Nucleus accumbens (tissue), 56 donors: ENCODE measurements around the gene ELMO2.

Experiments used
- DNase-seq, 56 donors: peaks; one replicate each; lab custom pipeline; 2025; lab: John Stamatoyannopoulos, UW

The ELMO2 gene

DNA sequence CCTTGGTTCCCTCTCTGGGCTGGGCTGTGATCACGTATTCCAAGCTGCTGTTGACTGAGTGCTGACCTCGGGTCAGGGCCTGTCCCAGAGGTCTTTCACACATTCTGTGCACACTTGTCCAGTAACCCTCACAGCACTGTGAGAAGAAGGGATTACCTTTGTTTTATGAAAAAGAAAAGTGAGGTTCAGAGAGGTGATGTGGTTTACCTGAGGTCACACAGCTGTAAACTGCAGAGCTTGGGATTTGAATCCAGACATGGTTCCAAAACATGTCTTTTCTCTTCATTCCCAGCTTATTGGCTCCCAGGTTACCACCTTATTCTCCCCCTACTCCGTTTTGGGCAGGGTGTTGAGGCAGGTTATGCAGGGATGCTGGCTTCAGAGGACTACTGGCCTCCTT is 69.7 kb downstream of the ELMO2 start:
- DNase-seq: no peak

DNA sequence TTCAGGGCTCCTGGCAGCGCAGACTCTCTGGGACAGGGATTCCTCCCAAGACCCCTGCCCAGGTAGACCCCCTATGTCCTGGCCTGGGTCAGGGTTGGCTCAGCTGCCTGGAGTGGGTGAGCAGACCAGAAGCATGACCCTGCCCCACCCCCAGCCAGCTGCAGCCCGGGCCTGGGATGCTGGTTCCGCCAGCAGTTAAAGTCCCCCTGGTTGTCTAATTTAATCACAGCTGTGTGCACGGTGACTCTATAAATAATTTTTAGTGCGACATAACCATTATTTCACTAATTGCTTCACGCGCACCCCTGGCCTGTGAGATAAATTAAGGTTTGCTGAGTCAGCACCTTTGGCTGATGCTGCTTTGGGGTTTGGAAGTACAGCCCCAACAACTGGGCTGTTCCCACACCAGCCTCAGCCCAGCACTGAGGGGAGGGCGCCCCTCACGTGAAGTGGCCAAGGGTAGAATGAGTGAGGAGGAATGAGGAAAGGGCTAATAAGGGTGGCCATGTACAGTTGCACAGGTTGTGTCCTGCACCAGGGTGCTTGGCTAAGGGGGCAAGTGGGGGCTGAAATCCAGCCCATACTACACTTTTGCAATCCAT is 72.0 kb downstream of the ELMO2 start:
- DNase-seq: no peak

DNA sequence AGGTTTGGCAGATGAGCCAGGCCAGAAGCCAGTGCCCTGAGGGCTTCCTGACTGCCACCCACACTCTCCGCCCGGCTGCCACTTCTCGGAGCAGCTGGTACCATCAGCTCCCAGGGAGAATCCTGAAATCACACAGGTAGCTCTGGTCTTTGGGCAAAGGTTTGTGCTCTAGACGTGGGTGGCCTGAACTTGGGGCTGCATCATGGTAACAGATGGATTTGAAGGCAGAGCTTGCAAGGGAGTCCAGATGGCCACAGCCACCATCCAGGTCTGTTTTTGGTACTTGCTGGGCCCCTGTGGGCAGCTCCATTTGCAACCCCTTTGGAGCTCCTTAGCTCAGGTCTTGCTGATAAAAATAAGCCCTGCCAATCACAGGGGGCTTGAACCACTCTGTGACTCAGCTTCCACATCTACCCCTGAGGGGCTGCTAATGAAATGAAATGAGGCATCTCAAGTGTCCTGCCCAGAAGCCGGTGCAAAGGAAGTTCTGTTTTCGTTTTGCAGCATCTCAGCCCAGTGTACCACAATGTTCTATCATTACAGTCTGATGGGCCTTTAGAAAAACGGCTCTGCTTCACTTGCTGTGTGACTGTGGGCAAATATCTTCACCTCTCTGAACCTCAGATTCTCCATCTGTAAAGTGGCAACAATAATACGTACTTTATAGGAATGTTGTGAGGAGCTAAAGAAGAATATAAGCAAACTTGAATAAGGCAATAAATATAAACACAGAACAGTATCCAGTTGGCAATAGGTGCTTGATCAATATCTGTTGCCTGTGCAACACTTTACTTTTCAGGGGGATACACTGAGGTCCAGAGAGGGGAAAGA is 73.0 kb downstream of the ELMO2 start:
- DNase-seq: no peak

DNA sequence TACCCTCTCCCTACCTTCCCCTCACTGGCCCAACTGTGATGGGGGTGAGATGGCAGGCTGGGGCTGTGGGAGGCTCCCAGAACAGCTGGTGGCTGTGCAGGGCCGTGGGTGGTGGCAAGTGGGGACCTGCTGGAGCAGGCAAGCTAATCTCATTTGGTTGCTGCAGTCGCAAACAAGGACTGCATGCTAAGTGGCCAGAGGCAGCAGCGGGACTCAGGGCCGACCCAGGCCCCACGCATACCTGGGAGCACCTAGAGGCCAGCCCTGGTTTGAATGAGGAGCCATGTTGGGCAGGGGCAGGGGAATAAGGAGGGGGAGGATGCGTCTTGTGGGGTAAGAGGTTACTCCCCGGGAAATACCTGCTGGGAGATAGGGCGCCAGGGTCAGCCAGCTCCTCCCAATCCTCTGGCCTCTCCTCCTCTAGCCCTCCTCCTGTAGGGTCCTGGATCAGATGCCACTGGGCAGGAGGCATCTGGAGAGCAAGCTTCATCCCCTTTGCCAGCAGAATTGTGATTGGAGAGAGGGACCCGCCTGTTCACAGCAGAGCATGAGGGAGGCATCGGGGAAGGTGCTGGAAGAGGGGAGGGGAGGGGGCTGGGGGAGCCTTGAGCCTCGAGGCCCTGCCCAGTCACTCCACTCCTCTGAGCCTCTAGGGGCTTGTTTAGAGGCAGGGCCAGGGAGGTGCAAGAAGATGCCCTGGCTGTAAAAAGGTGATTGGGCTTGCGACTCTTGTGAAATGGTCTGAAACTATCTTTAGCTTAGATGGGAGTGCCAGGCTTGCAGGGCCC is 73.8 kb downstream of the ELMO2 start:
- DNase-seq: no peak

DNA sequence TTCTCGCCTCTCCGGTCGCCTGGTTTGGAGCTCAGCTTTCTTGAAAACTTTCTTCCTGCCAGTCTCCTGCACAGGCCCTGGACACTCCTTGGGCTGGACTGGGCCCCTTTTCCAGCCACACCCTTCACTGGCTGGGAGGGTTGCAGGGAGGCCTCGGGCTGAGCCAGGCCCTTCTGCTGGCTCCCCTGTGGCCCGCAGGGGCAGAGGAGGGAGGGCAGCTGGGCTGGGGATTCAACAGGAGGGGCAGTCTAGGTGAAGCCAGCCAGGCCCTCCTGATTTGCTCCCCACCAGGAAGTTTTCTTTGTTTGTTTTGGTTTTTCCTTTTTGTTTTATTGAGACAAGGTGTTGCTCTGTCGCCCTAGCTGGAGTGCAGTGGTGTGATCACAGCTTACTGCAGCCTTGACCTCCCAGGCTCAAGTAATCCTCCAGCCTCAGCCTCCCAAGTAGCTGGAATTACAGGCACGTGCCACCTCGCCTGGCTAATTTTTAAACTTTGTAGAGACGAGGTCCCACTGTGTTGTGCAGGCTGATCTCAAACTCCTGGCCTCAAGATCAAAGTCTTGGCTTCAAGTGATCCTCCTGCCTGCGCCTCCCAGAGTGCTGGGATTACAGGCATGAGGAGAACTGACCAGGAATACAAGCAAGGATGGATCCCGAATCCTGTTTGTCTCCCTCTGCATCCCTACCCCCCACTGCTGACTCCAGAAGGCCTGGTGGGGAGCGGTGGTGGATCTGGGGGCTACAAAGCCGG is 74.6 kb downstream of the ELMO2 start:
- no peak for DNase-seq

DNA sequence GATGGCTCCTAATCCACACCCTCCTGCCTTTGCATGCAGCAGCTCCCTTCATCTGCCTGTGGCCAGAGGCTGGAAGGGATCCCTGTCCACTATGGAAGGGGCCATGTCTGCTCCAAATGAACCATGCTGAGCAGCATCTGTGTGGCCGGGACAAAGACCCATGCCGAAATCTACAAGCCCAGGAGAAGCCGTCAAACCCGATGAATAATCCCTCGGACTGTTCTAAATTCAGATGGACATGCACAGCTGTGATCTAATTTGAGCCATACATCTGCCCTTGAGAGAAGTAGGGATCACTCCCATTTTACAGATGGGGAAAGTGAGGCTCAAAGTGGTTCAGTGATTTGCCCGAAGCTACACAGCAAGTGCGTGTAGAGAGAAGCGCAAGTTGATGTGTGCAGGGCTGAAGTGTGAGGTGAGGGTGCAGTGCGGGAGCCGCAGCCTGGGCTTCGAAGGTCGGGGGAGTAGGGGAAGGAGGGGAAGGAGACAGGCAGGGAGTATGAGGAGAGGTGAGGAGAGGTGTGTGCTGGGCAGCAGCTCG is 75.5 kb downstream of the ELMO2 start:
- no peak for DNase-seq

DNA sequence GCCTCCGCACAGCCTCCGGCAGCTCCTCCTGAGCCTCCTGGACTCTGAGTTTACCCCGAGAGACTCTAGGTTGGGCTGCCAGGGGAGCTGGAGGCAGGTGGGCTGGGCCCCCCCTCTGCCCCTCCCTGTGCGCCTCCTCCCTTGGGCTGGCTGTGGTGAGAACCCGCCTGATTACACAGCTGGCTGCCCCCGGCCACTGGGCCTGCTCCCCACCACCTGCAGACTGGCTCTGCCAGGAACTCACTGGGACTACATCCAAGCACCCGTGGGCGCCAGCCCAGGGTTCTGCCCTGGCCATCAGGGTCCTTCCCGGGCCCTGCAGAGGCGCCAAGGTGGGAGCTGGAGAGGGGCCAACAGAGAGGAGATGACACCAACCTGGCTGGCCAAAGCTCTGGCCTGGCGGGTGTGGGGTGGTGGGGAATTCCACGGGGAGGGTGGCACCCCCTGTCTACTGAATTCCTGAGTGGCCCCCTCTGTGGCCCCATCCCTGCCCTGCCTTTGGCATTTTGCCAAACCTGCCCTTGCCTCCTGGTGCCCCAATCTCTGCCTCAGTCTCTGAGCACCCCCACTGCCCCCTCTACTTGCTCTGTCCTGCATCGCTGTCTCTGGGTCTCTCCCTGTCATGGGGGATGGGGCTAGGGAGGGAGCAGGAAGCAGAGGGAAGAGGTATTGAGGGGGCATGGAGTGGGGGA is 76.2 kb downstream of the ELMO2 start:
- no peak for DNase-seq

DNA sequence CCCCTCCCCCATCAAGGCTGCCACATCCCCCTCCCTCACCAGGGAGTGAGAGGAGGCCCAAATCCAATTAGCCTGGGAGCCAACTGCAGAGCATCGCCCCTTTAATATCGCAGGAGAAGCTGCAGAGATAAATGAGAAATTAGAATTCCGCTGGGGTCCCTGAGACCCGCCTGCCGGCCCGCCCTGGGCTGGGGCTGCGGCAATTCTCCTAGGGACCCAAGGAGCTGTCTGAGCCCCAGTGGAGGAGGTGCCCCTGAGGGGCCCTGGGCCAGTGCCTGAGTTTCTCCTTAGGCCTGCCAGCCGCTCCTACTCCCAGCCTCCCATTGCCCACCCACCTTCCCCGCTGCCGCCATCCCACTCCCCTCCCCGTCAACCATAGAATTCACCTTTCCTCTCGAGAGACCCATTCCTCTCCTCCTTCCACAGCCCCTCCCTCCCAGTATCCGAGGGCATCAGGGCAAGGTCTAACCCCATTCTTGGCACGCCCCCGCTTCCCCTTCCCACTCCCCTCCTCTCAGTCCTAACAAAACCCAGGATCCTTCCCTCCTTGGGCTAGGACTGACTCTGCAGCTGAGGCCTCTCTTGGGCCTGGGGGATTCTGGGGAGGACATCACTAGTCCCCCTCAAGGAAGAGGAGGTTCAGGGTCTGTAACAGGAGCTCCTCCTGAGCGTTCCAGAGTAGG is 78.1 kb downstream of the ELMO2 start:
- DNase-seq: no peak

DNA sequence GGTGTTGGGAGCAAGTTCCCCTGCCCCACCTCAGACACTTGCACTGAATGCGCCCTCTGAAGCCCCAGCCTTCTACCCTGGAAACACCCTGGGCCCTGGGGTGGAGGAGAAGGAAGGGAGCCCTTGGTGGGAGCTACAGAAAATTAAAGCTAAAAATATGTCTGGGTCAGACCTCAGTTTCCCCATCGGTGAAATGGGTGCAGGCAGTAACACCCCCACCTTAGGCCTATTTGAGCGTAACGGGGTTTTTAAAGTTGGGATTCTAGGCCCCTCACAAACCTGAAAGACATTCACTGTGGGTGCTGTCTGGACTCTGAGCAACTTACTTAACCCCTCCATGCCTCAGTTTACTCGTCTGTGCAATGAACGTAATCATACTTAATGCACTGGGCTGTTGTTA is 78.9 kb downstream of the ELMO2 start:
- no peak for DNase-seq

DNA sequence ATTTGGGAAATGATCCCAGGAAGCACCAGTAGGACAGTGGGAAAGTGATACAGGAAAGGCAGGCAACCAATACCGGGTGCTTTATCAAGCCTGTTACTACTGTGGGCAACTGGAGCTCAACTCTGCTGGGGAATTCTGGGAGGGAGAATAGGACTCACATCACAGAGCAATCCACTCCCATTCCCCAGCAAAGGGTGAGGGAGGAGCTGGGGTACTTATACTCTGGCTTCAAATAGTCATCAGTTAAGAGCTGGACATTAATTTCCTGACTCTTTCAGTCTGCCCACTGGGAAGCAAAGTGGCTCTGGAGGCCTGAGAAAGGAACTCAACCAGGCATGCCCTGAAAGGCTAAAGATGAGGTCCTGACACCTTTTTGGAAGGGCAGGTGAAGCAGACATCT is 80.6 kb downstream of the ELMO2 start:
- DNase-seq: no peak

DNA sequence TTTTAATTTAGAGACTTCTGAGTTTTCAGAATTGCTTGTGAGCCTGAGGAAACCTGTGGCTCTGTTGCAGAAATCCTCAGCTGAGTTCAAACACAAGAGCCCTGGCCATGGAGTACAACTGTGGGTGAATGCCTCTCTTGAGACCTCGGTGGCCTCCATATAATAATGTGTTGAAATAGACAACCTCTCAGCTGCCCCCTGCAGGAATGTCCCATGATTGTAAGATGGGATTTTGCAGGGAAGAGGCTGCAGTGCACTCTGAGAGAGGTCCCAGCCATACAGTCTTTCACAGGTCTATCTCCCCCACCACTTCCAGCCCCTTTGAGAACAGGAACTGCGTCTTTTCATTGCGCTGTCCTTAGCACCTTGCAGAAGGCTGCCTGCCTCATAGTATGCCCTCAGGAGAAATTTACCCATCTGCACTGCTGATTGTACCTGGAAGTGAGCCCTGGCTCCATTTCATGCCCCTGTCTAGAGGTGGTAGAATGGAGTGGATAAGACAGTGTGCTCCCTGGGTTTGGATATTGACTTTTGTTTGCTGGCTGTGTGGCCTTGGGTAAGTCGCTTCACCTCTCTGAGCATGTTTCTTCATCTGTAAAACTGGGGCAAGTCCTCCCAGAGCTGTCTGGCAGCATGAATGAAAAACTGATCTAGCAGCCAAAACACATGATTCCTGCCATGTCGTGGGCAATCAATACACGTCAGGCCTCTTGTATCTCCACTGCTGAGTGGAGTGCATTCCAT is 81.3 kb downstream of the ELMO2 start:
- DNase-seq: no peak

DNA sequence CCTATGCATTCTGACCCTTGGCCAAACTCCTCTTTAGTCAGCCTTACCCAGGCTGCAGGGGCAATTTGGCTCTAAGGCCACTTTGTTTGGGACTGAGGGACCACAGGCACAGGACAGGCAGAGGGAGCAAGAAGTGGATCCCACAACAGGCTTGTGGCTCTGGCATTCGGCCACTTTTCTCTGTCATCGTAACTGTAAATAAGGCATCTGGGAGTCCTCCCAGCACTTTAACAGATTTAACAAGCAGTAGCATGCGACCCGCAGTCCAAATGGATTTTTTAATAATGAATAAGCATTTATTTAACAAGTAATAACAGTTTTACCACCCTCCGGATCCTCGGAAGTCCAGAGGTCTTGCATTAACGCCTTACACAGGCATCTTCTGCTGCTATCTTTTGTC is 82.0 kb downstream of the ELMO2 start:
- no peak for DNase-seq

DNA sequence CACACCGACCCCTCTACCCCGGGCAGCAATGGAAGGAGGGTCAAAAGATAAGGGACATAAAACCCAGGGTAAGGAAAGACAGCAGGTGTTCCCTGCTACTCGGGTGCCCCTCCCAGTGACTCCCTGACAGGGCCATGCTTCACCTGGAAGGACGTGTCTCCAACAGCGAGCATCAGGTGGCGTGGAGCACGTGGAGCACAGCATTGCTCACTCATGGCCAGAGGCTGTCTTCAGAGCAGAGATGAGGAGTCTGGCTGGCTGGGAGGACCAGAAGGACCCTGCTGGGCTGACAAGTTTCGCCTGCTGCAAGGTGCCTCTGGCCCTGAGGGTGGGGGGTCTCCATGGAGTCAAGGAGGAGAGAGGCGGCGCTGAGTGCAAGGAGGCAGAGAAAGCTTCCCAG is 82.9 kb downstream of the ELMO2 start:
- no peak for DNase-seq

DNA sequence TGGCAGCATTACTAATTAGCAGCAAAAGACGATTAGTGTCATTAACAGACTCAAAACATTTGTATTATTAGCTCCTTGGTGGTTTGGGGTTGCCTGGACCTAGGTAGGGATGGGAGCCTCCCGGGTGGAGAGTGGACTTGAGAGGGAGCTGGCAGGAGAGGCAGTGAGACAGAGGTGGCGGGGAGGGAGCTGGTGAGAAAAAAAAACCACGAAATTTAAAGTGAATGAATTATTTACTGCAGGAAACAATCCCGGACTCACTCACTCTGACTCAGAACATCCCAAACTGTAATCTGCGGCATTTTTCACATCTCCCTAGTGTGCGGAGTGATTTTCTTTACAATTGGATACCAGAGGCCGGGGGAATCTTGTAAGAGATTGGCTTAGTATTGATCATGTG is 83.8 kb downstream of the ELMO2 start:
- no peak for DNase-seq

DNA sequence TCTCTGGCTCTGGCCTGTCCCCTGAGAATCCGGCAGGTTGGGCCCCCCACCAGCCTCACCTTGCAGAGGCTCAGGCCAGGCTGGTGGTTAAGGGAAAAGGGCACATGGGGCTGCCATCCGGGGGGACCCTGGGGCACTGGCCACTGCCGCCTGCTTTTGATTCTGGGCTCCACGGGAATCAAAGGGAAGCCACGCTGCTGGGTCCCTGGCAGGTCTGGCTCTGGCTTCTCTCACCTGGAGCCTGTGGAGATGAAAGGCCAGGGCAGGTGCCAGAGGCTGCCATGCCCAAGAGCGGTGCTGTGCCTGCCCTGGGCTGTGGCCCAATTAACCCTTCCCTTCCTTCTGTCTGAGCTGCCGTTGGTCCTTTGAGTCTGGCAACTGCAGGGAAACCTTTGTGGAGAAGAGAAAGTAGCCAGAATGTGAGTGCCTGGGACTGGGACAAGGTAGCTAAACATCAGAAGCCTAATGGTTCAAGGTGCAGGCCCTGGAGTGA is 88.7 kb downstream of the ELMO2 start:
- no peak for DNase-seq

DNA sequence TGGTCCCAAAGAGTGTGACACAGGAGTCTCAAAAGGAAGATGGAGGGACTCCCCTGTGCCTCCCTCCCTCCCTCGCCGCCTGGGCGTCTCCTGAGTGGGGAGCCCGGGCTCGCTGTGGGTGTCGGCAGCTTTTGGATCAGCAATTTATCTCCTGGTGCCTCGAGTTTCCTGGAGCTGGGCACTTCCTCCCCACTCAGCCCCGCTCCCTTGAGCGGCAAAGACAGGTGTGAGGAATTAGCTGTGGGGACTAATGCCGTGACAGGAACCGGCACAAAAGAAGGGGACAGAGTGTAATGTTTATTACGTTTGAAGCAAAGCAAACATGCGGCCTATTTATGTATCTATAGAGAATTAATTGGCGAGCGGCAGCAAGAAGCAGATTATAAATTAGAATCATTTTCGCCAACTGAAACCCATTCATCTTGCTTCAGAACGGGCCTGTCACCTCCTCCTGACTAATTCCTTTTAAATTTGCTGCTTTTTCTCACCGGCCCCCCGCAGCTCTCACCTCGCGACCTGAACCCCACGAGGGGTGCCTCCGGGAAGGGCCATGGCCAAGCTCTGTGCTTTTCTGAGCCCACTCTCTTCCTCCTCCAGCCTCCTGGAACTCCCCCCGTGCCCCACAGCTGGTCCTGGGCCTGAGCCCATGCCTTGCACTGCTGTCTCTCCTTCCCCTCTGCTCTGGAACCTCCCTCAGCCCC is 89.3 kb downstream of the ELMO2 start:
- no peak for DNase-seq
